GM21619 (cell line): Measurements from ENCODE around the gene SPDEF.

Experiments
- ATAC-seq: cut with Tn5 transposase; IDR thresholded peaks from one replicate; pipeline ENCODE4 v1.9.1; 2021; ENCODE audit not compliant: unreplicated experiment

SPDEF gene

DNA sequence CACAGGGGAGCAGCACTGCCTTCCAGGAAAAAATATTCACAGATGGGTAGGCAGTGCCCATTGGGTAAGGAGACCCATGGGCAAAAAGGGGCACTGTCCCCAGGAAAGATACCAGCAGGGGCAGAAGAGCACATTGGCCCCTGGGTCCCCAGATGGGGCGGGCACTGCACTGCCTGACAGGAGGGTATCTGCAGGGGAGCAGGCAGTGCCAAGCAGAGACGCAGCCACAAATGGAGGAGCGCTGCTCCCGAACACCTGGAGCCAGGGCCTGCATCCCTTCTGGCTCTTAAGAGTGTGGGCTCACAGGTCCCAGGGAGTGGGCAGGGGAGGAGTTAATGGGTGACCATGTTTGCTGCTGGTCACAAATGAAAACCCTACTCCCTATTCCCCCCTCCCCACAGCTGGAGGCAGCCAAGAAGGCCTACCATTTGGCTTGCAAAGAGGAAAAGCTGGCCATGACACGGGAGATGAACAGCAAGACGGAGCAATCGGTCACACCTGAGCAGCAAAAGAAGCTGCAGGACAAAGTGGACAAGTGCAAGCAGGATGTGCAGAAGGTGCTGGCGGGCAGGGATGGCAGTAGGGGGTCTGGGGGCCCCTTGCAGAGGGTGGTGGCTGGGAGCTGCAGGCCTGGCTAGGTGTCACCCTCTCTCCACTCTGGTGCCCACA lies 27.0 kb downstream of the SPDEF start:
- ATAC-seq = no peak

GRCh38 chr6:34527751-34528670 lies 28.1 kb downstream of the SPDEF start:
- no peak for ATAC-seq

- ATAC-seq = peak; percentile 93
Measured at GRCh38 chr6:34526992-34527728, 29.0 kb downstream of the SPDEF start.

GRCh38 chr6:34526241-34526972 lies 29.7 kb downstream of the SPDEF start:
- ATAC-seq = no peak

DNA sequence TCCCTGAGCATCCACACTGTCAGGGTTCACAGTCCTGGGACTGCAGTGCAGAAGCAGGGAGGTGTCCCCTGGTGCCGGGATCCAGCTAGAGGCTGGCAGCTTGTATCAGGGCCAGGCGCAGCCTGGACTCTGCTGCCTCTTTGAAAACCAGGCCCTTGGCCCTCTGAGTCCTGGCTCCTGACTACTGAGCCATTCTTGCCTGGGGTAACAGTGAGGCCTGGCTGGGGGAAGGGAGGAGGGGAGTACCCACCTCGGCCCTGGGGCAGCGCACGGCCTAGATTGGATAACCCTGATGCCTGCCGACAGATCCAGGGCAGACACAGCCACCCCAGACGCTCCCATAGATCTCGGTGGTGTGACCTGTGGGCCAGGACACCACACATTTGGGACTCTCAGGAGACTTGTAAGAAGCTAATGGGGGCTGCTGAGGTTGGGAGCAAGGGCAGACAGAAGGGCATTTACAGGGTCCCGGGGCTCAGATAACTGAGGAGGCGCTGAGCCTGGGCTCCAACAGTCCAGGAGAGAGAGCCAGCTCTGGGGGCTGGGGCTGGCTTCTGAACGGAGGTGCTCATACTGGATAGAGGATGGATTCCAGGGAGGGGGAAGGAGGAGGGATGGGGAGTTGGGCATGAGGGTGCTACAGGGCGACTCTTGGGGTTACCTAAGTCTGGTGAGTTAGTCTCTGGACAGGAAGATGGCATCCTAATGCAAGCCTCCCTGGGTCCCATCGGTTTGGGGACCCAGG lies 30.5 kb downstream of the SPDEF start:
- ATAC-seq = no peak

DNA sequence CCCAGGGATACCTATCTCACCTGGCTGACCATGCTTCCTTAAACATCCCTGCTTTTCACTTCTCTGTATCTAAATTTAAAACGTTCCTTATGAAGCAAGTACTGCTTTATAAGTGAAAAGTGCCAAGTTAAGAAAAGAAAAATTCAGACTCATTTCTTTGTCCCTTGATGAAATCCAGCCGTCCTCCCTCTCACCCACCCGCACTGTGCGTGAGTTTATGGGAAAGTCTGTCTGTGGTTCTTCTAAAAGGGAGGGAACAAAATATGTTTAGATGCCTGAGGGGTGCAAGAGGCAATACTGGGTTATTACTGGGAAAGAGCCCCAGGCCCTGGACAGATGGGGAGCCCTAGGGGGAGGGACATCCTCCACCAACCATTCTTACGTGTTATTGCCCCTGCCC lies 31.2 kb downstream of the SPDEF start:
- ATAC-seq = no peak

- ATAC-seq = no peak
Measured at GRCh38 chr6:34524499-34524898, 31.6 kb downstream of the SPDEF start.

- ATAC-seq = no peak
Measured at GRCh38 chr6:34523441-34524206, 32.5 kb downstream of the SPDEF start.

GRCh38 chr6:34522761-34523160 lies 33.4 kb downstream of the SPDEF start:
- ATAC-seq = no peak

- no peak for ATAC-seq
Measured at GRCh38 chr6:34521463-34522285, 34.5 kb downstream of the SPDEF start.

GRCh38 chr6:34520645-34521462 lies 35.3 kb downstream of the SPDEF start:
- no peak for ATAC-seq

- no peak for ATAC-seq
Measured at GRCh38 chr6:34519971-34520644, 36.0 kb downstream of the SPDEF start.

- ATAC-seq = no peak
Measured at GRCh38 chr6:34518669-34519365, 37.3 kb downstream of the SPDEF start.

DNA sequence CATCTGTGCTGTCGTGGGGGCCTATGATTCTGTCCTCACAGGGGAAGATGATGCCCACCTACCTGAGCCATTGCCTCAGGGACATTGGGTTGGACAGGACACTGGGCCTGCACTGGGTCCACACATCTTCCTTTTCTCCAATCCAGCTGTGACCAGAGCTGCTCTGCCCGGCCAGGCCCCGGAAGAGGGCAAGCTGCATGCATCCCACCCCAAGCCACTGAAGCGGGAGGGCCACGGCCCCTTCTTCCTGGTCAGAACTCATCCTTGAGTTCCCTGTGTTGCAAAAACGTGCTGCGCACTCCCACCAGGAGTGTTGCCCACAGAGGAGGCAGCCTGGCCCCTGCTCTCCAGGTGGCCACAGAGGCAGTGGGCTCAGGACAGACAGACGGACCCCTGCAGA lies 38.2 kb downstream of the SPDEF start:
- ATAC-seq = no peak

DNA sequence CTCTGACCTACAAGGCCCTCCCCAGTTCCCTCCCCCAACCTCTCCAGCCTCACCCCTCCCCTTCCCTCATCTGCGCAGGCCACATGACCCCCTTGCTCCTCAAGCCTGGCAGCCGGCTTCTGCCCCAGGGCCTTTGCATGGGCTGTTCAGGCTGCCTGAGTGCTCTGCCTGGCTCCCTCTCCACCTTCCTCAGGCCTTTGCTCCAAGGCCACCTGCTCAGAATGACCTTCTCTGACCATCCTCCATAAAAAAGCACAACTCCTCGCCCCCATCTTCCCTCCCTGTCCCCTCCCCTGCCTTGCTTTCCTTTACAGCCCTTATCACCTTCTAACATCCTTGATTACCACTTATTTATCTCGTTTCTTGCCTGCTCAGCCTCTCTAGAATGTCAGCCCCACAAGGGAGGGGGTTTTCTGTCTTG lies 38.7 kb downstream of the SPDEF start:
- ATAC-seq = no peak
